HFF-Myc (cell line): ENCODE results near the gene TRMT44.

ENCODE experiments used
- DNase-seq: peaks from one replicate; pipeline ENCODE4 v3.0.0-alpha.2; 2011; ENCODE audit warnings: low read depth; ENCODE audit errors: extremely low read depth
- H3K4me3 ChIP-seq: replicated peaks from 2 replicates; pipeline ENCODE4 v1.5.1; 2011; ENCODE audit warnings: low read depth, mild to moderate bottlenecking, control low read depth, low read length
- CTCF ChIP-seq: IDR thresholded peaks from 2 replicates; pipeline ENCODE4 v1.5.1; 2012; ENCODE audit warnings: mild to moderate bottlenecking, low read depth, low read length, control low read depth; ENCODE audit errors: missing control alignments

TRMT44 gene

GRCh38 chr4:8422327-8422726, 18.2 kb upstream of the TRMT44 start:
- no peak for DNase-seq
- TF ChIP-seq CTCF = no peak
- no peak overlapping the region for H3K4me3 ChIP-seq

GRCh38 chr4:8422786-8423185, 17.8 kb upstream of the TRMT44 start:
- no peak for TF ChIP-seq CTCF
- no peak overlapping the region for H3K4me3 ChIP-seq
- no peak for DNase-seq

GRCh38 chr4:8427262-8427661, 13.3 kb upstream of the TRMT44 start:
- peak overlapping the region; percentile 70 for H3K4me3 ChIP-seq
- no peak for TF ChIP-seq CTCF
- no peak for DNase-seq

- no peak for DNase-seq
- H3K4me3 ChIP-seq = peak overlapping the region; percentile 70
- TF ChIP-seq CTCF = no peak
These were observed 12.8 kb upstream of the TRMT44 start for GRCh38 chr4:8427761-8428287.

- peak; percentile 43 for TF ChIP-seq CTCF
- DNase-seq = peak; percentile 52
- peak overlapping the region; percentile 70 for H3K4me3 ChIP-seq
These were observed 12.1 kb upstream of the TRMT44 start for GRCh38 chr4:8428288-8429097.

GRCh38 chr4:8431553-8431952, 9.0 kb upstream of the TRMT44 start:
- no peak for TF ChIP-seq CTCF
- DNase-seq = no peak
- H3K4me3 ChIP-seq = no peak overlapping the region
